Keratinocyte (primary cell): ENCODE results near the gene TTC24. TPM values are rescaled to one million over a fixed set of nuclear protein-coding genes. Genes with fewer than 3 reads are reported as not detected.

ENCODE experiments used
- DNase-seq: peaks from one replicate; pipeline ENCODE4 v3.0.0-alpha.2; 2011; ENCODE audit warnings: low read depth, missing footprints, low spot score
- FAIRE-seq: peaks from 2 replicates; lab custom pipeline; 2011; peaks lifted over from hg19 to GRCh38; lab: Jason Lieb, UNC
- H2AFZ ChIP-seq: 2 replicates; pipeline ENCODE4 v1.6.0; 2012; ENCODE audit warnings: low read length, control low read depth, inconsistent platforms; ENCODE audit not compliant: control insufficient read depth
- H3K27ac ChIP-seq: 2 replicates; pipeline ENCODE4 v1.5.1; 2011; ENCODE audit warnings: low read length; ENCODE audit not compliant: control insufficient read depth, insufficient read depth
- H3K27me3 ChIP-seq: 3 replicates; pipeline ENCODE4 v1.6.0; 2011; ENCODE audit warnings: low read length; ENCODE audit not compliant: control insufficient read depth, insufficient read depth; ENCODE audit errors: extremely low read depth
- H3K36me3 ChIP-seq, 2 experiments: 2 replicates in 1 of 2; 3 replicates in 1 of 2; pipeline ENCODE4 v1.5.1; 2011; ENCODE audit warnings: low read length in 2 of 2, mild to moderate bottlenecking in 1 of 2; ENCODE audit not compliant: control insufficient read depth in 2 of 2, insufficient read depth in 2 of 2; ENCODE audit errors: extremely low read depth in 1 of 2
- H3K4me1 ChIP-seq: 3 replicates; pipeline ENCODE4 v1.5.1; 2011; ENCODE audit warnings: low read length; ENCODE audit not compliant: control insufficient read depth, insufficient read depth; ENCODE audit errors: extremely low read depth
- H3K4me2 ChIP-seq: 3 replicates; pipeline ENCODE4 v1.6.0; 2011; ENCODE audit warnings: low read depth, low read length; ENCODE audit not compliant: control insufficient read depth, insufficient read depth; ENCODE audit errors: extremely low read depth
- H3K4me3 ChIP-seq, 3 experiments: fragments of 200-600 bp in 1 of 3; sonication (generic) in 1 of 3; 2 replicates in 2 of 3; 3 replicates in 1 of 3; pipeline ENCODE4 v1.5.1; 2011 to 2016; ENCODE audit warnings: low read length in 3 of 3, mild to moderate bottlenecking in 3 of 3, control low read depth in 2 of 3, inconsistent platforms in 1 of 3, low read depth in 1 of 3, mixed read lengths in 1 of 3, mixed run types in 1 of 3, moderate library complexity in 1 of 3; ENCODE audit not compliant: control insufficient read depth in 2 of 3, insufficient read depth in 2 of 3; ENCODE audit errors: extremely low read depth in 1 of 3
- H3K79me2 ChIP-seq: 2 replicates; pipeline ENCODE4 v1.6.0; 2012; ENCODE audit warnings: low read length; ENCODE audit not compliant: control insufficient read depth, insufficient read depth
- H3K9ac ChIP-seq: 3 replicates; pipeline ENCODE4 v1.6.0; 2011; ENCODE audit warnings: low read length; ENCODE audit not compliant: control insufficient read depth, insufficient read depth; ENCODE audit errors: extremely low read depth
- H3K9me1 ChIP-seq: 3 replicates; pipeline ENCODE4 v1.6.0; 2011; ENCODE audit warnings: low read length; ENCODE audit not compliant: control insufficient read depth, insufficient read depth; ENCODE audit errors: extremely low read depth
- H3K9me3 ChIP-seq: 2 replicates; pipeline ENCODE4 v1.5.1; 2012; ENCODE audit warnings: low read depth, low read length; ENCODE audit not compliant: control insufficient read depth
- H4K20me1 ChIP-seq: 3 replicates; pipeline ENCODE4 v1.6.0; 2011; ENCODE audit warnings: low read length; ENCODE audit not compliant: control insufficient read depth, insufficient read depth; ENCODE audit errors: extremely low read depth
- CTCF ChIP-seq, 3 experiments: IDR thresholded peaks in 1 of 3; conservative IDR thresholded peaks in 1 of 3; optimal IDR thresholded peaks in 1 of 3; 2 replicates in 2 of 3; 3 replicates in 1 of 3; pipeline versions ENCODE3 to v1.5.1; 2011; ENCODE audit warnings: low read length in 3 of 3, mild to moderate bottlenecking in 3 of 3, moderate library complexity in 2 of 3, control low read depth in 1 of 3, inconsistent platforms in 1 of 3; ENCODE audit not compliant: insufficient read depth in 2 of 3; ENCODE audit errors: extremely low read depth in 1 of 3
- EZH2 ChIP-seq: IDR thresholded peaks from one replicate; pipeline ENCODE4 v1.6.1; 2012; ENCODE audit warnings: inconsistent platforms, mild to moderate bottlenecking, low read length, moderate library complexity
- dilution Hi-C: fragments of 300-500 bp; cut with MboI; formaldehyde crosslinking; loops from one replicate; pipeline ENCODE4 v1.7.0; 2020; ENCODE audit warnings: low sequenced_read_pairs; ENCODE audit not compliant: extremely low pct_ligation_motif_present
- polyA plus RNA-seq, 5 experiments: library from polyadenylated mRNA; depleted of rRNA in 3 of 5; stranded (reverse) in 3 of 5; stranded (forward) in 1 of 5; unstranded in 1 of 5; fragments of >200 nt; gene quantifications; 1 replicate in 1 of 5; 2 replicates in 3 of 5; 3 replicates in 1 of 5; pipeline versions ENCODE4 v1.2.1 to v1.2.3, GENCODE V29; 2011 to 2012; ENCODE audit warnings: missing spikeins in 2 of 5, low read depth in 1 of 5, low replicate concordance in 1 of 5

The TTC24 gene
- polyA plus RNA-seq, 1 donor (not counting 4 experiments of a cell fraction or from before 2014, with no cell fraction given), result not detected

GRCh38 chr1:156582388-156583017 is 3.0 kb downstream of the TTC24 start:
- Histone ChIP-seq H3K36me3 (no peaks in the 10 kb centered on the region), H3K9ac (no peak overlapping the region), H3K4me3 (no peak overlapping the region), H3K27me3 (no peaks in the 10 kb centered on the region), H3K79me2 (no peaks in the 10 kb centered on the region), H3K4me1 (peaks cover 3% of the 10 kb centered on the region), H4K20me1 (no peaks in the 10 kb centered on the region), H3K4me2 (no peak overlapping the region), H3K9me1 (no peaks in the 10 kb centered on the region), H3K9me3 (no peaks in the 10 kb centered on the region), H2AFZ (no peak overlapping the region), H3K27ac (no peak overlapping the region)
- DNase-seq (no peak), FAIRE-seq (no peak)
- dilution Hi-C loops, result no loop called here
- TF ChIP-seq CTCF (optimal IDR thresholded peaks at IDR 0.05 in 1 of 3, IDR thresholded peaks at IDR 0.05 in 1 of 3, conservative IDR thresholded peaks at IDR 0.05 in 1 of 3; ENCODE audit: extremely low read depth in 1 of 3, insufficient read depth in 2 of 3, low read length in 3 of 3) (no peak), EZH2 (no peak)

- Histone ChIP-seq H3K4me3 (no peak overlapping the region), H2AFZ (no peak overlapping the region), H3K9me1 (no peaks in the 10 kb centered on the region), H3K4me2 (no peak overlapping the region), H3K27ac (no peak overlapping the region), H3K36me3 (no peaks in the 10 kb centered on the region), H3K9me3 (no peaks in the 10 kb centered on the region), H3K27me3 (no peaks in the 10 kb centered on the region), H3K9ac (no peak overlapping the region), H3K79me2 (no peaks in the 10 kb centered on the region), H4K20me1 (no peaks in the 10 kb centered on the region), H3K4me1 (peaks cover 3% of the 10 kb centered on the region)
- no peak for TF ChIP-seq EZH2
- peak; percentile 85 to 89 (median 85) for TF ChIP-seq CTCF (optimal IDR thresholded peaks at IDR 0.05 in 1 of 3, IDR thresholded peaks at IDR 0.05 in 1 of 3, conservative IDR thresholded peaks at IDR 0.05 in 1 of 3; ENCODE audit: extremely low read depth in 1 of 3, insufficient read depth in 2 of 3, low read length in 3 of 3)
- dilution Hi-C loops, result no loop called here
- DNase-seq, result no peak
- peak; percentile 65 for FAIRE-seq
These were observed 4.5 kb downstream of the TTC24 start for GRCh38 chr1:156583821-156584622.
